GM06990 (cell line): ENCODE data around the gene PINK1.

Experiments
- DNase-seq: peaks from one replicate; pipeline ENCODE4 v3.0.0-alpha.2; 2011; ENCODE audit not compliant: insufficient read length; ENCODE audit errors: extremely low read depth
- H3K27me3 ChIP-seq: replicated peaks from 2 replicates; pipeline ENCODE4 v1.6.0; 2011; ENCODE audit warnings: low read length; ENCODE audit not compliant: control insufficient read depth, insufficient read depth
- H3K36me3 ChIP-seq: 2 replicates; pipeline ENCODE4 v1.5.1; 2011; ENCODE audit warnings: low read length; ENCODE audit not compliant: control insufficient read depth, insufficient read depth
- H3K4me3 ChIP-seq: replicated peaks from 2 replicates; pipeline ENCODE4 v1.5.1; 2011; ENCODE audit warnings: low read depth, mild to moderate bottlenecking, control low read depth, low read length
- TF ChIP-seq, protein P1 (sequence below): IDR thresholded peaks from 2 replicates; pipeline ENCODE4 v1.5.1; 2011; ENCODE audit warnings: low read length, control low read depth, mild to moderate bottlenecking, inconsistent platforms; ENCODE audit not compliant: insufficient read depth, poor library complexity, severe bottlenecking

Gene PINK1

GRCh38 chr1:20652300-20652699 is 19.0 kb downstream of the PINK1 start:
- Histone ChIP-seq H3K27me3 (no peaks in the 10 kb centered on the region), H3K36me3 (peaks cover 49% of the 10 kb centered on the region), H3K4me3 (no peak overlapping the region)
- TF ChIP-seq, protein P1, sequence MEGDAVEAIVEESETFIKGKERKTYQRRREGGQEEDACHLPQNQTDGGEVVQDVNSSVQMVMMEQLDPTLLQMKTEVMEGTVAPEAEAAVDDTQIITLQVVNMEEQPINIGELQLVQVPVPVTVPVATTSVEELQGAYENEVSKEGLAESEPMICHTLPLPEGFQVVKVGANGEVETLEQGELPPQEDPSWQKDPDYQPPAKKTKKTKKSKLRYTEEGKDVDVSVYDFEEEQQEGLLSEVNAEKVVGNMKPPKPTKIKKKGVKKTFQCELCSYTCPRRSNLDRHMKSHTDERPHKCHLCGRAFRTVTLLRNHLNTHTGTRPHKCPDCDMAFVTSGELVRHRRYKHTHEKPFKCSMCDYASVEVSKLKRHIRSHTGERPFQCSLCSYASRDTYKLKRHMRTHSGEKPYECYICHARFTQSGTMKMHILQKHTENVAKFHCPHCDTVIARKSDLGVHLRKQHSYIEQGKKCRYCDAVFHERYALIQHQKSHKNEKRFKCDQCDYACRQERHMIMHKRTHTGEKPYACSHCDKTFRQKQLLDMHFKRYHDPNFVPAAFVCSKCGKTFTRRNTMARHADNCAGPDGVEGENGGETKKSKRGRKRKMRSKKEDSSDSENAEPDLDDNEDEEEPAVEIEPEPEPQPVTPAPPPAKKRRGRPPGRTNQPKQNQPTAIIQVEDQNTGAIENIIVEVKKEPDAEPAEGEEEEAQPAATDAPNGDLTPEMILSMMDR: no peak
- DNase-seq: no peak

GRCh38 chr1:20654104-20654690 is 20.9 kb downstream of the PINK1 start:
- no peak overlapping the region for H3K4me3 ChIP-seq

DNA sequence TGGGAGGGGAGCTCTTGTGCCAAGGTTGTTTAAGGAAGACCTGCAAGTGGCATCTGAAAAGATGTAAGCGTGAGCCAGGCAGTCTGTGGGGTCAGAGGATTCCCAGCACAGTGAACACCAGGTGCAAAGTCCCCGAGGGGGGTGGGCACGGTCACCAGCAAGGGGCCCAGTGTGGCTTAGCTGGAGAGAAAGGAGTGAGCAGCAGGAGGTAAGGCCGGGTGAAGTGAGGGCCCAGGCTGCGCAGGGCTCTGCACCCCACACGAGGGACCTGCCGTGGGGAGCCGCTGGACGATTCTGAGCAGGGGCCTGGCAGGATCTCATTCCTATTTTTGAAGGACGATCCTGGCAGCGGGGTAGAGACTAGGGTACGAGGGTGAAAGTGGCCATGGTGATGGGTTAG is 23.8 kb downstream of the PINK1 start:
- TF ChIP-seq, protein P1: no peak
- Histone ChIP-seq H3K27me3 (no peaks in the 10 kb centered on the region), H3K4me3 (no peak overlapping the region), H3K36me3 (peaks cover 37% of the 10 kb centered on the region)
- DNase-seq: no peak

More at GRCh38 chr1:20654104-20654690, 20.9 kb downstream of the PINK1 start:
- TF ChIP-seq, protein P1: no peak
- Histone ChIP-seq H3K36me3 (peaks cover 50% of the 10 kb centered on the region), H3K27me3 (no peaks in the 10 kb centered on the region)
- DNase-seq: no peak

DNA sequence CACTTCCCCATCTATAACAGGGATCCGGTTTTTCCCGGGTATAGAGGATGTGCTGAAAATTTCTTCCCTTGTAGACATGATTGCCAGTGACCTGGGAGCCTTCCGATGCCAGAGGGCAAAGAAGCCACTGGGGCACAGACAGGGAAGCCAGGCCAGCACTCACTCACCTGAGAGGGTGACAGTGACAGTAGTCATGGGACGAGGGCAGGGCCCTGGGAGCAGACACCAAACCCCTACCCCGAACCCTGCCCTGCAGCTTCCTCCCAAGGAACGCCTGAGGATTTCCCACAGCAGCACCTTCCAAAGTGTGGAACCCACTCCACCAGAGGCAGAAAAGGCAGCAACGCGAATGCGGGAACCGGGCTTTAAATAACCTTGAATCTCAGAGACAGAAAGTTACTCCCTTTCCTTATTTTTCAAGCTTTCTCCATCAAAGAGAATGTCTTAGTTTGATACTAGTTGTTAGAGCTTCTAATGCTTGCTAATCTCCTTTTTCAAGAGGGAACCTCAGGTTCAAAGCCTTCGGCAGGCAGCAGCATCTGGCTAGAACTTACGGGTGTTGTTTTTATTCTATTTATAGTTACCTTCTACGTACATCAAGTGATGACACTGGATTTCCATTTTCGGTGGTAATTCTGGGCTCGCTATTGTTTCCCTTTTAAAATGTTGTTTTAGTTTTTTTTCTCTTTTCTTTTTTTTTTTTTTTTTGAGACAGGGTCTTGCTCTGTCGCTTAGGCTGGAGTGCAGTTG is 25.1 kb downstream of the PINK1 start:
- Histone ChIP-seq H3K36me3 (peaks cover 28% of the 10 kb centered on the region), H3K27me3 (no peaks in the 10 kb centered on the region), H3K4me3 (no peak overlapping the region)
- no peak for DNase-seq
- TF ChIP-seq, protein P1: no peak

DNA sequence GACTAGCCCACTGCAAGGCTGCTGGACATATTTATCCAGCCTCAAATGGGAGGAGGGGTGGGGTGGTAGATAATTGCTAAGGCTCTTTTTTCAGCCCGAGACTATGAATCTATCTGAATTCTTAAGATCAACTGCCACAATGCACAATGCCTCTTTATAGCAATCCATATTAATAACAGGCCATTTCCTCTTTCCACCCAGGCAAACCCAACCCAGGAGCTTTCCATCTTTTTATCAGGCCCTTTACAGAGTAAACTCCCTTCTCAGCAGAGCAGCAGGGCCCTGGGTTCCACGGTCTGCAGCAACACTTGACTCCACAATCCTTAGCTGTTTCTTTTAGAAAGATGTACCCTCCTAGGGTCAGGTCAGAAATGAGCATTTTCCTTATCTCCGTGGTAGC is 27.1 kb downstream of the PINK1 start:
- H3K27me3 ChIP-seq: no peaks in the 10 kb centered on the region
- H3K4me3 ChIP-seq: peak overlapping the region; percentile 99
- DNase-seq: no peak
- TF ChIP-seq, protein P1: no peak
- peaks cover 17% of the 10 kb centered on the region for H3K36me3 ChIP-seq
